Measurements from ENCODE around the gene GBX1. TPM values are rescaled to one million over a fixed set of nuclear protein-coding genes. Genes with fewer than 3 reads are reported as not detected.

The GBX1 gene
- polyA plus RNA-seq, 1 donor (not counting 4 experiments of a cell fraction or from before 2014, with no cell fraction given), result not detected

GRCh38 chr7:151172273-151173141, 5.0 kb upstream of the GBX1 start:
- TF ChIP-seq EZH2 (IDR thresholded peaks at IDR 0.05; ENCODE audit: low read length) (no peak), CTCF (optimal IDR thresholded peaks at IDR 0.05 in 1 of 3, IDR thresholded peaks at IDR 0.05 in 1 of 3, conservative IDR thresholded peaks at IDR 0.05 in 1 of 3; ENCODE audit: extremely low read depth in 1 of 3, insufficient read depth in 2 of 3, low read length in 3 of 3) (peak; percentile 100)
- Histone ChIP-seq H4K20me1 (ENCODE audit: control insufficient read depth, extremely low read depth, insufficient read depth, low read length) (peaks cover 5% of the 10 kb centered on the region), H3K79me2 (ENCODE audit: control insufficient read depth, insufficient read depth, low read length) (no peaks in the 10 kb centered on the region), H3K4me1 (ENCODE audit: control insufficient read depth, extremely low read depth, insufficient read depth, low read length) (no peaks in the 10 kb centered on the region), H3K36me3 (ENCODE audit: control insufficient read depth in 2 of 2, extremely low read depth in 1 of 2, insufficient read depth in 2 of 2, low read length in 2 of 2) (no peaks in the 10 kb centered on the region), H3K9ac (ENCODE audit: control insufficient read depth, extremely low read depth, insufficient read depth, low read length) (no peak overlapping the region), H2AFZ (ENCODE audit: control insufficient read depth, low read length) (no peak overlapping the region), H3K9me1 (ENCODE audit: control insufficient read depth, extremely low read depth, insufficient read depth, low read length) (no peaks in the 10 kb centered on the region), H3K4me3 (ENCODE audit: control insufficient read depth in 2 of 3, extremely low read depth in 1 of 3, insufficient read depth in 2 of 3, low read depth in 1 of 3, low read length in 3 of 3) (no peak overlapping the region), H3K9me3 (ENCODE audit: control insufficient read depth, low read depth, low read length) (no peaks in the 10 kb centered on the region), H3K4me2 (ENCODE audit: control insufficient read depth, extremely low read depth, insufficient read depth, low read depth, low read length) (no peak overlapping the region), H3K27ac (ENCODE audit: control insufficient read depth, insufficient read depth, low read length) (no peak overlapping the region), H3K27me3 (ENCODE audit: control insufficient read depth, extremely low read depth, insufficient read depth, low read length) (peaks cover 55% of the 10 kb centered on the region)
- dilution Hi-C loops (cut with MboI; ENCODE audit: extremely low pct_ligation_motif_present, low sequenced_read_pairs), result no loop called here
- DNase-seq (ENCODE audit: low read depth, low spot score) (no peak), FAIRE-seq (peak; percentile 34)

GRCh38 chr7:151168787-151169162, 1.3 kb upstream of the GBX1 start:
- Histone ChIP-seq H3K9me1 (ENCODE audit: control insufficient read depth, extremely low read depth, insufficient read depth, low read length) (no peaks in the 10 kb centered on the region), H3K4me1 (ENCODE audit: control insufficient read depth, extremely low read depth, insufficient read depth, low read length) (no peaks in the 10 kb centered on the region), H3K9me3 (ENCODE audit: control insufficient read depth, low read depth, low read length) (no peaks in the 10 kb centered on the region), H2AFZ (ENCODE audit: control insufficient read depth, low read length) (no peak overlapping the region), H3K27ac (ENCODE audit: control insufficient read depth, insufficient read depth, low read length) (no peak overlapping the region), H3K9ac (ENCODE audit: control insufficient read depth, extremely low read depth, insufficient read depth, low read length) (no peak overlapping the region), H3K4me3 (ENCODE audit: control insufficient read depth in 2 of 3, extremely low read depth in 1 of 3, insufficient read depth in 2 of 3, low read depth in 1 of 3, low read length in 3 of 3) (no peak overlapping the region), H3K27me3 (ENCODE audit: control insufficient read depth, extremely low read depth, insufficient read depth, low read length) (peaks cover 69% of the 10 kb centered on the region), H3K36me3 (ENCODE audit: control insufficient read depth in 2 of 2, extremely low read depth in 1 of 2, insufficient read depth in 2 of 2, low read length in 2 of 2) (no peaks in the 10 kb centered on the region), H4K20me1 (ENCODE audit: control insufficient read depth, extremely low read depth, insufficient read depth, low read length) (peaks cover 5% of the 10 kb centered on the region), H3K79me2 (ENCODE audit: control insufficient read depth, insufficient read depth, low read length) (no peaks in the 10 kb centered on the region), H3K4me2 (ENCODE audit: control insufficient read depth, extremely low read depth, insufficient read depth, low read depth, low read length) (no peak overlapping the region)
- no peak for FAIRE-seq
- dilution Hi-C loops (cut with MboI; ENCODE audit: extremely low pct_ligation_motif_present, low sequenced_read_pairs), result no loop called here
- TF ChIP-seq EZH2 (IDR thresholded peaks at IDR 0.05; ENCODE audit: low read length) (no peak), CTCF (optimal IDR thresholded peaks at IDR 0.05 in 1 of 3, IDR thresholded peaks at IDR 0.05 in 1 of 3, conservative IDR thresholded peaks at IDR 0.05 in 1 of 3; ENCODE audit: extremely low read depth in 1 of 3, insufficient read depth in 2 of 3, low read length in 3 of 3) (no peak)
- DNase-seq (ENCODE audit: low read depth, low spot score), result no peak
